Measurements from ENCODE around the gene CERS6. TPM values are rescaled to one million over a fixed set of nuclear protein-coding genes. Genes with fewer than 3 reads are reported as not detected.

Gene CERS6
- polyA plus RNA-seq, 3 donors = 7.6 to 17.7 (median 15.6) TPM

DNA sequence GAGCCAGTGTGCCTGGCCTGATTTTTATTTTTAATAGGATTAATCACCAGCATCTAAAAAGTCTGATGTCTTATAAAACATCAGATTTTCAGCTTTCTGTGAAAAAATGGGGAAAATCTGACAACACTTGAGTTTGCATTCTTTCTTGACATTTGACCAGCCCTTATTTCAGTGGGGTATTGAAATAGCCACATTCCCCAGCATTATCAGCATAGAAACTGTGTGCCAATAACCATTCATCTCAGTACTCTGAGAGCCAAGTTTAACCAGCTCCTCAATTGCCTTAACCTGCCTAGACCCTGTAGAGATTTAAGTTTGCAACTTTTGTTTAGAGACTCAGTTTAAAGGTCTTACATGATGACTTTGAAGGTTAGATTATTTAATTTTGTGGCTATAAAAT, 155.0 kb downstream of the CERS6 start:
- H3K79me2 ChIP-seq (ENCODE audit: insufficient read depth, low read length) = peaks cover 42% of the 10 kb centered on the region
- no peak overlapping the region for H3K27ac Mint-ChIP-seq
- peaks cover 13% of the 10 kb centered on the region for H3K4me1 Mint-ChIP-seq
- no peaks in the 10 kb centered on the region for H3K27me3 Mint-ChIP-seq (ENCODE audit: low read depth in 3 of 3)
- H3K4me1 ChIP-seq (ENCODE audit: control insufficient read depth in 1 of 2, insufficient read depth in 2 of 2, low read length in 2 of 2) = no peaks in the 10 kb centered on the region
- H2AFZ ChIP-seq (ENCODE audit: insufficient read depth, low read depth, low read length, poor library complexity, severe bottlenecking) = no peak overlapping the region
- H4K20me1 ChIP-seq (ENCODE audit: insufficient read depth, low read length) = peaks cover 28% of the 10 kb centered on the region
- intact Hi-C loops (cut with micrococcal nuclease) = no loop called here
- H3K9me3 ChIP-seq (replicated peaks in 1 of 2; ENCODE audit: control insufficient read depth in 1 of 2, insufficient read depth in 1 of 2, low read length in 2 of 2) = peaks cover 0 to 4% of the 10 kb centered on the region in 2 donors
- peaks cover 0 to 10% (median 2%) of the 10 kb centered on the region in 7 donors for H3K9me3 Mint-ChIP-seq
- H3K4me3 ChIP-seq (replicated peaks in 1 of 3; ENCODE audit: low read depth in 2 of 3, low read length in 3 of 3) = no peak overlapping the region
- no peak for TF ChIP-seq CTCF (IDR thresholded peaks at IDR 0.05)
- DNase-seq = no peak
- H3K27ac ChIP-seq (ENCODE audit: low read depth in 1 of 2, low read length in 2 of 2) = no peak overlapping the region
- no peak overlapping the region for H3K9ac ChIP-seq (ENCODE audit: insufficient read depth, low read length, poor library complexity, severe bottlenecking)
- H3K4me2 ChIP-seq (replicated peaks; ENCODE audit: extremely low read depth, low read length, poor library complexity, severe bottlenecking) = no peak overlapping the region
- H3K27me3 ChIP-seq (ENCODE audit: control insufficient read depth in 2 of 2, insufficient read depth in 2 of 2, low read length in 2 of 2) = no peaks in the 10 kb centered on the region
- H3K4me3 Mint-ChIP-seq = no peak overlapping the region
- H3K36me3 ChIP-seq (replicated peaks in 1 of 2; ENCODE audit: control insufficient read depth in 1 of 2, insufficient read depth in 2 of 2, low read length in 2 of 2) = peaks cover 0 to 36% of the 10 kb centered on the region in 2 donors
- peaks cover 32 to 38% of the 10 kb centered on the region in 2 donors for H3K36me3 Mint-ChIP-seq

- no peak for DNase-seq
- no peak for TF ChIP-seq CTCF (IDR thresholded peaks at IDR 0.05)
- intact Hi-C loops (cut with micrococcal nuclease) = no loop called here
- no CpG with 5 or more reads among the region's 4 CpGs for WGBS (ENCODE audit: insufficient coverage)
- H3K4me1 ChIP-seq (ENCODE audit: control insufficient read depth in 1 of 2, insufficient read depth in 2 of 2, low read length in 2 of 2) = no peaks in the 10 kb centered on the region
- H3K9ac ChIP-seq (ENCODE audit: insufficient read depth, low read length, poor library complexity, severe bottlenecking) = no peak overlapping the region
- no peak overlapping the region for H3K4me2 ChIP-seq (replicated peaks; ENCODE audit: extremely low read depth, low read length, poor library complexity, severe bottlenecking)
- peaks cover 33% of the 10 kb centered on the region for H3K79me2 ChIP-seq (ENCODE audit: insufficient read depth, low read length)
- H3K27me3 ChIP-seq (ENCODE audit: control insufficient read depth in 2 of 2, insufficient read depth in 2 of 2, low read length in 2 of 2) = no peaks in the 10 kb centered on the region
- peaks cover 0 to 36% of the 10 kb centered on the region in 2 donors for H3K36me3 ChIP-seq (replicated peaks in 1 of 2; ENCODE audit: control insufficient read depth in 1 of 2, insufficient read depth in 2 of 2, low read length in 2 of 2)
- peak overlapping the region in 1 of 7 donors; percentile 25 for H3K27ac Mint-ChIP-seq
- H3K27ac ChIP-seq (ENCODE audit: low read depth in 1 of 2, low read length in 2 of 2) = no peak overlapping the region
- no peak overlapping the region for H3K4me3 ChIP-seq (replicated peaks in 1 of 3; ENCODE audit: low read depth in 2 of 3, low read length in 3 of 3)
- no peak overlapping the region for H2AFZ ChIP-seq (ENCODE audit: insufficient read depth, low read depth, low read length, poor library complexity, severe bottlenecking)
- no peak overlapping the region for H3K4me3 Mint-ChIP-seq
- H3K9me3 ChIP-seq (replicated peaks in 1 of 2; ENCODE audit: control insufficient read depth in 1 of 2, insufficient read depth in 1 of 2, low read length in 2 of 2) = peaks cover 0 to 4% of the 10 kb centered on the region in 2 donors
- no peaks in the 10 kb centered on the region for H3K27me3 Mint-ChIP-seq (ENCODE audit: low read depth in 3 of 3)
- H3K36me3 Mint-ChIP-seq = peaks cover 30 to 32% of the 10 kb centered on the region in 2 donors
- peaks cover 9% of the 10 kb centered on the region for H3K4me1 Mint-ChIP-seq
- H3K9me3 Mint-ChIP-seq = peaks cover 0 to 9% (median 2%) of the 10 kb centered on the region in 7 donors
- peaks cover 28% of the 10 kb centered on the region for H4K20me1 ChIP-seq (ENCODE audit: insufficient read depth, low read length)
Measured at GRCh38 chr2:168611896-168612650, 156.0 kb downstream of the CERS6 start.
